Spleen (tissue), 11 donors: ENCODE data around the gene STUM. TPM values are rescaled to one million over a fixed set of nuclear protein-coding genes. Genes with fewer than 3 reads are reported as not detected.
A peak's percentile ranks its signal among the peaks of the same experiment; 100 is the strongest.

Experiments used
- DNase-seq: peaks from one replicate; pipeline ENCODE4 v3.0.0-alpha.2; 2020
- H3K27ac ChIP-seq, 8 donors: fragments of 200-600 bp; sonication (generic) in 7 of 8; 1 replicate in 4 of 8; 2 replicates in 4 of 8; pipeline versions ENCODE4 v1.5.0 to v1.8.0; 2016 to 2021; ENCODE audit warnings: inconsistent platforms in 4 of 8, mild to moderate bottlenecking in 4 of 8, moderate library complexity in 1 of 8
- H3K27me3 ChIP-seq, 7 donors: fragments of 200-600 bp; sonication (generic) in 6 of 7; replicated peaks in 1 of 7; 1 replicate in 4 of 7; 2 replicates in 3 of 7; pipeline versions ENCODE4 v1.5.0 to v1.8.0; 2016 to 2021; ENCODE audit warnings: inconsistent platforms in 3 of 7, mild to moderate bottlenecking in 1 of 7
- H3K36me3 ChIP-seq, 6 donors: fragments of 200-600 bp; sonication (generic) in 5 of 6; 1 replicate in 4 of 6; 2 replicates in 2 of 6; pipeline versions ENCODE4 v1.5.0 to v1.8.0; 2016 to 2021; ENCODE audit warnings: inconsistent platforms in 2 of 6
- H3K4me1 ChIP-seq, 6 donors: fragments of 200-600 bp; sonication (generic) in 5 of 6; 1 replicate in 3 of 6; 2 replicates in 3 of 6; pipeline versions ENCODE4 v1.5.0 to v1.8.0; 2016 to 2021; ENCODE audit warnings: inconsistent platforms in 3 of 6
- H3K4me3 ChIP-seq, 8 donors: fragments of 200-600 bp; sonication (generic) in 7 of 8; 1 replicate in 4 of 8; 2 replicates in 4 of 8; pipeline versions ENCODE4 v1.5.0 to v1.8.0; 2016 to 2021; ENCODE audit warnings: inconsistent platforms in 4 of 8, mild to moderate bottlenecking in 4 of 8, moderate library complexity in 2 of 8
- H3K9me3 ChIP-seq, 8 donors: fragments of 200-600 bp; sonication (generic) in 7 of 8; 1 replicate in 4 of 8; 2 replicates in 4 of 8; pipeline versions ENCODE4 v1.5.0 to v1.8.0; 2016 to 2021; ENCODE audit warnings: inconsistent platforms in 4 of 8
- CTCF ChIP-seq, 11 experiments: fragments of 200-600 bp in 7 of 11; fragments of 450-650 bp in 4 of 11; sonication (generic) in 4 of 11; IDR thresholded peaks in 8 of 11; conservative IDR thresholded peaks in 3 of 11; 1 replicate in 7 of 11; 2 replicates in 4 of 11; pipeline versions ENCODE4 v1.4.0 to v1.8.0; 2016 to 2021; ENCODE audit warnings: antibody characterized with exemption in 11 of 11, inconsistent platforms in 4 of 11, mild to moderate bottlenecking in 1 of 11
- POLR2A ChIP-seq, 3 donors: fragments of 450-650 bp; IDR thresholded peaks; one replicate each; pipeline ENCODE4 v1.5.1; 2017; ENCODE audit warnings: antibody characterized with exemption in 3 of 3, mild to moderate bottlenecking in 1 of 3
- POLR2AphosphoS5 ChIP-seq, 3 donors: sonication (generic); formaldehyde crosslinking; IDR thresholded peaks; one replicate each; pipeline ENCODE4 v1.5.1; 2017; ENCODE audit warnings: antibody characterized with exemption in 3 of 3
- WGBS, 5 donors: extraction: QIAGEN DNeasy Blood & Tissue Kit in 3 of 5; methylation state at CpG; one replicate each; pipeline versions ENCODE4 v1.1.5 to v1.1.7; 2013 to 2018; 5-methylcytosine and 5-hydroxymethylcytosine counted together
- intact Hi-C: fragments of 100-400 bp; cut with DNase I; formaldehyde crosslinking; loops from one replicate; pipeline ENCODE4 v1.15.0; 2023; ENCODE audit warnings: low total_unique reads
- polyA plus RNA-seq, 3 donors: library from polyadenylated mRNA; stranded (reverse); fragments of 200-250 nt; gene quantifications; one replicate each; pipeline ENCODE4 v1.2.1, GENCODE V29; 2013
- total RNA-seq, 7 donors: library from RNA; depleted of rRNA in 3 of 7; stranded (reverse); fragments of >200 nt in 3 of 7; fragmentation: NEBNext Ultra II Directional in 4 of 7; extraction: Animal tissue kit (Norgen Biotek cat#: 25700) in 4 of 7; gene quantifications; one replicate each; pipeline versions ENCODE4 v1.1.0 to v1.2.1, GENCODE V29; 2016 to 2021
- donor health status: healthy with polysubstance abuse.
- donor health status: DM: no; HTN: no; CAD: no; lungs with moderate emphysema.
- donor health status: DM: no; HTN: no; CAD: no.
- donor health status: Bipolar disorder and iron deficiency.
- donor health status: healthy.
- donor health status: DM: no; HTN: no; CAD: no.
- donor health status: DM: yes; HTN: yes; CAD: no.

STUM gene
- total and polyA plus RNA-seq, 10 donors: 0.11 to 2.8 (median 0.49) TPM

GRCh38 chr1:226578946-226579578, 30.5 kb downstream of the STUM start:
- Histone ChIP-seq H3K4me3 (no peak overlapping the region), H3K27ac (no peak overlapping the region), H3K36me3 (no peaks in the 10 kb centered on the region), H3K4me1 (no peaks in the 10 kb centered on the region), H3K27me3 (no peaks in the 10 kb centered on the region), H3K9me3 (no peaks in the 10 kb centered on the region)
- DNase-seq: peak; percentile 10
- TF ChIP-seq POLR2A (IDR thresholded peaks at IDR 0.05) (no peak), POLR2AphosphoS5 (IDR thresholded peaks at IDR 0.05) (no peak), CTCF (IDR thresholded peaks at IDR 0.05 in 8 of 11, conservative IDR thresholded peaks at IDR 0.05 in 3 of 11) (no peak)
- 85 to 93% (median 86%) methylated on average over 11 of the region's 11 CpGs for WGBS, 5 donors
- intact Hi-C loops: no loop called here

GRCh38 chr1:226579781-226580323, 31.3 kb downstream of the STUM start:
- TF ChIP-seq POLR2AphosphoS5 (IDR thresholded peaks at IDR 0.05): no peak
- H3K9me3 ChIP-seq: no peaks in the 10 kb centered on the region
- peak; percentile 28 for DNase-seq
- H3K27me3 ChIP-seq: no peaks in the 10 kb centered on the region
- no peaks in the 10 kb centered on the region for H3K36me3 ChIP-seq
- intact Hi-C loops: no loop called here
- no peak overlapping the region for H3K27ac ChIP-seq
- no peaks in the 10 kb centered on the region for H3K4me1 ChIP-seq
- H3K4me3 ChIP-seq: no peak overlapping the region
- WGBS, 5 donors: 87 to 97% (median 91%) methylated on average over 6 of the region's 6 CpGs

- intact Hi-C loops: no loop called here
- no peaks in the 10 kb centered on the region for H3K4me1 ChIP-seq
- no peak overlapping the region for H3K27ac ChIP-seq
- 75 to 89% (median 77%) methylated on average over 6 of the region's 6 CpGs for WGBS, 5 donors
- peak; percentile 21 for DNase-seq
- no peaks in the 10 kb centered on the region for H3K27me3 ChIP-seq
- no peaks in the 10 kb centered on the region for H3K36me3 ChIP-seq
- no peaks in the 10 kb centered on the region for H3K9me3 ChIP-seq
- H3K4me3 ChIP-seq: no peak overlapping the region
- TF ChIP-seq CTCF (IDR thresholded peaks at IDR 0.05 in 8 of 11, conservative IDR thresholded peaks at IDR 0.05 in 3 of 11) (no peak), POLR2AphosphoS5 (IDR thresholded peaks at IDR 0.05) (no peak), POLR2A (IDR thresholded peaks at IDR 0.05) (no peak)
Observed at GRCh38 chr1:226580625-226581270, 32.2 kb downstream of the STUM start.

GRCh38 chr1:226581650-226582330, 33.2 kb downstream of the STUM start:
- Histone ChIP-seq H3K4me3 (no peak overlapping the region), H3K27ac (no peak overlapping the region), H3K4me1 (no peaks in the 10 kb centered on the region), H3K36me3 (no peaks in the 10 kb centered on the region), H3K27me3 (no peaks in the 10 kb centered on the region), H3K9me3 (no peaks in the 10 kb centered on the region)
- intact Hi-C loops: no loop called here
- 87 to 97% (median 93%) methylated on average over 8 of the region's 8 CpGs for WGBS, 5 donors
- peak; percentile 37 for DNase-seq
- TF ChIP-seq POLR2AphosphoS5 (IDR thresholded peaks at IDR 0.05): no peak
- no peak for TF ChIP-seq POLR2A (IDR thresholded peaks at IDR 0.05)

DNA sequence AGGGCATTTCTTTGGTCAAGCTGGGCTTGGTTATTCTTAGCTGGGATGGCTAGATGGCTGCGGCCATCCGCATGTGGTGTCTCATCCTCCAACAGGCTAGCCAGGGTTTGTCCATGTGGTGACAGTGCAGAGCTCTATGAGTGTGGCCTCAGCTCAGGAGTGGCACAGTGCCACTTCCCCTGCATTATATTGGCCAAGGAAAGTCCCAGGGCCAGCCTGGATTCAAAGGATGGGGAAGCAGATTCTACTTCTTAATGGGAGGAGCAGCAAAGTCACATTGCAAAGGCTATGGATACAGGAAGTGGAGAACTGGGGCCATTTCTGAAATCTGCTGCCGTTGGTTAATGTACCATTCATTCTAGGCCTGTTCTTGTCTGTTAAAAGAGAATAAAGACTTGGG, 34.4 kb downstream of the STUM start:
- H3K9me3 ChIP-seq: no peaks in the 10 kb centered on the region
- H3K4me1 ChIP-seq: no peaks in the 10 kb centered on the region
- TF ChIP-seq POLR2AphosphoS5 (IDR thresholded peaks at IDR 0.05): no peak
- TF ChIP-seq CTCF (IDR thresholded peaks at IDR 0.05 in 8 of 11, conservative IDR thresholded peaks at IDR 0.05 in 3 of 11): no peak
- TF ChIP-seq POLR2A (IDR thresholded peaks at IDR 0.05): no peak
- H3K27ac ChIP-seq: no peak overlapping the region
- WGBS, 5 donors: 89 to 99% (median 93%) methylated on average over 3 of the region's 3 CpGs
- DNase-seq: peak; percentile 21
- H3K27me3 ChIP-seq: no peaks in the 10 kb centered on the region
- no peak overlapping the region for H3K4me3 ChIP-seq
- H3K36me3 ChIP-seq: no peaks in the 10 kb centered on the region
- intact Hi-C loops: no loop called here
